Glutamatergic neuron (in vitro differentiated cells): ENCODE data around the gene TAS1R1. TPM values are rescaled to one million over a fixed set of nuclear protein-coding genes. Genes with fewer than 3 reads are reported as not detected.

Source experiments
- DNase-seq: peaks from one replicate; pipeline ENCODE4 v3.0.0; 2022
- H3K27ac Mint-ChIP-seq: one replicate; pipeline ENCODE4 v1.8.0; 2020; ENCODE audit warnings: mild to moderate bottlenecking, mixed read lengths, inconsistent platforms; ENCODE audit not compliant: unreplicated experiment
- H3K27me3 Mint-ChIP-seq: one replicate; pipeline ENCODE4 v1.8.0; 2020; ENCODE audit warnings: mild to moderate bottlenecking, moderate library complexity, mixed read lengths, inconsistent platforms; ENCODE audit not compliant: unreplicated experiment
- H3K36me3 Mint-ChIP-seq: one replicate; pipeline ENCODE4 v1.8.0; 2020; ENCODE audit warnings: mild to moderate bottlenecking, mixed read lengths, inconsistent platforms; ENCODE audit not compliant: unreplicated experiment
- H3K4me1 Mint-ChIP-seq: one replicate; pipeline ENCODE4 v1.8.0; 2020; ENCODE audit warnings: mild to moderate bottlenecking, low read depth, mixed read lengths, inconsistent platforms; ENCODE audit not compliant: unreplicated experiment
- H3K4me3 Mint-ChIP-seq: one replicate; pipeline ENCODE4 v1.8.0; 2020; ENCODE audit warnings: mild to moderate bottlenecking, mixed read lengths, inconsistent platforms; ENCODE audit not compliant: unreplicated experiment
- H3K9me3 Mint-ChIP-seq: one replicate; pipeline ENCODE4 v1.8.0; 2020; ENCODE audit warnings: mild to moderate bottlenecking, moderate library complexity, mixed read lengths, inconsistent platforms; ENCODE audit not compliant: unreplicated experiment
- CTCF ChIP-seq: fragments of 200-600 bp; sonication (generic); IDR thresholded peaks from one replicate; pipeline ENCODE4 v1.5.0; 2021; ENCODE audit not compliant: partially characterized antibody, unreplicated experiment
- long read RNA-seq: library from polyadenylated mRNA; unstranded; transcript quantifications from one replicate; pipeline ENCODE4 v2.0.0, GENCODE V29; 2020; ENCODE audit not compliant: unreplicated experiment
- total RNA-seq: library from RNA; stranded (reverse); fragmentation: NEBNext Ultra II Directional; extraction: Animal tissue kit (Norgen Biotek cat#: 25700); gene quantifications from one replicate; pipeline ENCODE4 v1.2.1, GENCODE V29; 2021; ENCODE audit not compliant: unreplicated experiment

The TAS1R1 gene
- total RNA-seq, result not detected
- long read RNA-seq, result 0 reads

GRCh38 chr1:6554907-6555778 is at the start of gene TAS1R1:
Gene TAS1R1 (plus strand): TSS chr1:6555307. CDS start chr1:6555374, 67 bp downstream.
- H3K36me3 Mint-ChIP-seq, result no peaks in the 10 kb centered on the region
- DNase-seq, result no peak
- peaks cover 2% of the 10 kb centered on the region for H3K27me3 Mint-ChIP-seq
- H3K27ac Mint-ChIP-seq, result peak within 1 kb of the TSS; percentile 59
- peaks cover 3% of the 10 kb centered on the region for H3K4me1 Mint-ChIP-seq
- peak within 1 kb of the TSS; percentile 73 for H3K4me3 Mint-ChIP-seq
- no peak for TF ChIP-seq CTCF
- H3K9me3 Mint-ChIP-seq, result peaks cover 3% of the 10 kb centered on the region

- Mint-ChIP-seq H3K4me1 (peaks cover 10% of the 10 kb centered on the region), H3K4me3 (no peak overlapping the region), H3K27me3 (peaks cover 4% of the 10 kb centered on the region), H3K9me3 (peaks cover 6% of the 10 kb centered on the region), H3K27ac (no peak overlapping the region), H3K36me3 (no peaks in the 10 kb centered on the region)
- DNase-seq, result no peak
- no peak for TF ChIP-seq CTCF
Observed at GRCh38 chr1:6505367-6506209, 49.5 kb upstream of the TAS1R1 start.

GRCh38 chr1:6506210-6507036 is 48.7 kb upstream of the TAS1R1 start:
- no peak for TF ChIP-seq CTCF
- DNase-seq, result no peak
- Mint-ChIP-seq H3K4me3 (no peak overlapping the region), H3K27ac (no peak overlapping the region), H3K9me3 (peaks cover 6% of the 10 kb centered on the region), H3K36me3 (no peaks in the 10 kb centered on the region), H3K27me3 (peaks cover 1% of the 10 kb centered on the region), H3K4me1 (peaks cover 6% of the 10 kb centered on the region)

- no peak for DNase-seq
- peaks cover 8% of the 10 kb centered on the region for H3K9me3 Mint-ChIP-seq
- H3K4me3 Mint-ChIP-seq, result no peak overlapping the region
- no peaks in the 10 kb centered on the region for H3K36me3 Mint-ChIP-seq
- TF ChIP-seq CTCF, result no peak
- H3K27me3 Mint-ChIP-seq, result no peaks in the 10 kb centered on the region
- peaks cover 4% of the 10 kb centered on the region for H3K4me1 Mint-ChIP-seq
- H3K27ac Mint-ChIP-seq, result no peak overlapping the region
Observed at GRCh38 chr1:6507037-6507428, 48.1 kb upstream of the TAS1R1 start.
